GM21381 (cell line): ENCODE measurements around the gene RIPOR3.

Experiments used
- ATAC-seq: cut with Tn5 transposase; IDR thresholded peaks from one replicate; pipeline ENCODE4 v1.9.1; 2021; ENCODE audit warnings: mild to moderate bottlenecking, moderate library complexity; ENCODE audit not compliant: unreplicated experiment

RIPOR3 gene

GRCh38 chr20:50690650-50691572 lies at the start of gene RIPOR3:
Gene RIPOR3, minus strand, starts transcription at chr20:50691542. Its CDS starts 414 bp downstream, at chr20:50691128.
- ATAC-seq: no peak

GRCh38 chr20:50737352-50737751 lies 46.0 kb upstream of the RIPOR3 start:
- no peak for ATAC-seq

- no peak for ATAC-seq
These were observed 44.5 kb upstream of the RIPOR3 start for GRCh38 chr20:50735813-50736212.

GRCh38 chr20:50734730-50735679 lies 43.7 kb upstream of the RIPOR3 start:
- no peak for ATAC-seq

- no peak for ATAC-seq
These were observed 42.5 kb upstream of the RIPOR3 start for GRCh38 chr20:50733644-50734349.

GRCh38 chr20:50731930-50732690 lies 40.8 kb upstream of the RIPOR3 start:
- no peak for ATAC-seq

- peak; percentile 86 for ATAC-seq
These were observed 40.0 kb upstream of the RIPOR3 start, which contains the start of gene PARD6B for GRCh38 chr20:50731055-50731929. Gene PARD6B, plus strand, starts transcription at chr20:50731580. Its CDS starts 207 bp downstream, at chr20:50731787.

- no peak for ATAC-seq
These were observed 39.4 kb upstream of the RIPOR3 start for GRCh38 chr20:50730765-50731054.

GRCh38 chr20:50729901-50730764 lies 38.8 kb upstream of the RIPOR3 start:
- no peak for ATAC-seq

- no peak for ATAC-seq
These were observed 37.9 kb upstream of the RIPOR3 start for GRCh38 chr20:50728981-50729874.

GRCh38 chr20:50728486-50728980 lies 37.2 kb upstream of the RIPOR3 start:
- ATAC-seq: no peak

GRCh38 chr20:50727792-50728485 lies 36.6 kb upstream of the RIPOR3 start:
- no peak for ATAC-seq

- no peak for ATAC-seq
These were observed 35.8 kb upstream of the RIPOR3 start for GRCh38 chr20:50726955-50727791.

- no peak for ATAC-seq
These were observed 34.3 kb upstream of the RIPOR3 start for GRCh38 chr20:50725724-50726005.

GRCh38 chr20:50724851-50725723 lies 33.7 kb upstream of the RIPOR3 start:
- ATAC-seq: no peak
